ENCODE results near the gene WDR20. TPM values are rescaled to one million over a fixed set of nuclear protein-coding genes. Genes with fewer than 3 reads are reported as not detected.
A peak's percentile ranks its signal among the peaks of the same experiment; 100 is the strongest.
"Not testable (repeated sequence)": the region's sequence is repeated elsewhere in the genome, so short reads cannot be mapped to it uniquely, and the experiment has no call there.

WDR20 gene
- total RNA-seq, 1 experiment from 2014 or later: 33.0 TPM

- Mint-ChIP-seq H3K36me3 (ENCODE audit: insufficient read depth, unreplicated experiment) (peaks cover 6% of the 10 kb centered on the region), H3K9me3 (ENCODE audit: low read depth, unreplicated experiment) (no peaks in the 10 kb centered on the region), H3K27ac (ENCODE audit: unreplicated experiment) (no peak overlapping the region), H3K4me3 (ENCODE audit: low read depth, unreplicated experiment) (no peak overlapping the region), H3K4me1 (ENCODE audit: low read depth, unreplicated experiment) (no peaks in the 10 kb centered on the region), H3K27me3 (ENCODE audit: unreplicated experiment) (no peaks in the 10 kb centered on the region)
- CTCF ChIA-PET: interaction anchor here (2.3 kb wide), 1 partner anchor 78 kb away, joined by 8 read pairs; no protein-coding TSS in a partner anchor
- DNase-seq: no peak
- intact Hi-C loops (cut with micrococcal nuclease; ENCODE audit: unreplicated experiment): no loop called here
- no peak for TF ChIP-seq CTCF (IDR thresholded peaks at IDR 0.05; ENCODE audit: unreplicated experiment)
- BruUV-seq (replicated peaks): no TSS peak
Measured at GRCh38 chr14:102236026-102236425, 96.3 kb downstream of the WDR20 start.

- intact Hi-C loops (cut with micrococcal nuclease; ENCODE audit: unreplicated experiment): no loop called here
- Mint-ChIP-seq H3K9me3 (ENCODE audit: low read depth, unreplicated experiment) (no peaks in the 10 kb centered on the region), H3K27me3 (ENCODE audit: unreplicated experiment) (no peaks in the 10 kb centered on the region), H3K27ac (ENCODE audit: unreplicated experiment) (no peak overlapping the region), H3K36me3 (ENCODE audit: insufficient read depth, unreplicated experiment) (no peaks in the 10 kb centered on the region), H3K4me1 (ENCODE audit: low read depth, unreplicated experiment) (no peaks in the 10 kb centered on the region), H3K4me3 (ENCODE audit: low read depth, unreplicated experiment) (no peak overlapping the region)
- DNase-seq: no peak
- BruUV-seq (replicated peaks): no TSS peak
- no peak for TF ChIP-seq CTCF (IDR thresholded peaks at IDR 0.05; ENCODE audit: unreplicated experiment)
- CTCF ChIA-PET: no interaction called here
Measured at GRCh38 chr14:102238131-102238530, 98.4 kb downstream of the WDR20 start.

GRCh38 chr14:102238766-102239165, 99.1 kb downstream of the WDR20 start:
- intact Hi-C loops (cut with micrococcal nuclease; ENCODE audit: unreplicated experiment): no loop called here
- Mint-ChIP-seq H3K4me1 (ENCODE audit: low read depth, unreplicated experiment) (no peaks in the 10 kb centered on the region), H3K36me3 (ENCODE audit: insufficient read depth, unreplicated experiment) (no peaks in the 10 kb centered on the region), H3K27me3 (ENCODE audit: unreplicated experiment) (no peaks in the 10 kb centered on the region), H3K9me3 (ENCODE audit: low read depth, unreplicated experiment) (no peaks in the 10 kb centered on the region), H3K4me3 (ENCODE audit: low read depth, unreplicated experiment) (no peak overlapping the region), H3K27ac (ENCODE audit: unreplicated experiment) (no peak overlapping the region)
- TF ChIP-seq CTCF (IDR thresholded peaks at IDR 0.05; ENCODE audit: unreplicated experiment): no peak
- CTCF ChIA-PET: no interaction called here
- BruUV-seq (replicated peaks): no TSS peak
- DNase-seq: no peak

GRCh38 chr14:102239231-102239630, 99.5 kb downstream of the WDR20 start:
- CTCF ChIA-PET: no interaction called here
- no peaks in the 10 kb centered on the region for H3K27me3 Mint-ChIP-seq (ENCODE audit: unreplicated experiment)
- DNase-seq: no peak
- intact Hi-C loops (cut with micrococcal nuclease; ENCODE audit: unreplicated experiment): no loop called here
- H3K9me3 Mint-ChIP-seq (ENCODE audit: low read depth, unreplicated experiment): no peaks in the 10 kb centered on the region
- no peak overlapping the region for H3K27ac Mint-ChIP-seq (ENCODE audit: unreplicated experiment)
- no peaks in the 10 kb centered on the region for H3K4me1 Mint-ChIP-seq (ENCODE audit: low read depth, unreplicated experiment)
- no peak overlapping the region for H3K4me3 Mint-ChIP-seq (ENCODE audit: low read depth, unreplicated experiment)
- H3K36me3 Mint-ChIP-seq (ENCODE audit: insufficient read depth, unreplicated experiment): no peaks in the 10 kb centered on the region
- TF ChIP-seq CTCF (IDR thresholded peaks at IDR 0.05; ENCODE audit: unreplicated experiment): no peak
- BruUV-seq (replicated peaks): no TSS peak

GRCh38 chr14:102240481-102240880, 100.8 kb downstream of the WDR20 start:
- H3K27me3 Mint-ChIP-seq (ENCODE audit: unreplicated experiment); CTCF ChIA-PET; BruUV-seq (replicated peaks); DNase-seq; H3K4me1 Mint-ChIP-seq (ENCODE audit: low read depth, unreplicated experiment); H3K4me3 Mint-ChIP-seq (ENCODE audit: low read depth, unreplicated experiment); H3K36me3 Mint-ChIP-seq (ENCODE audit: insufficient read depth, unreplicated experiment); H3K9me3 Mint-ChIP-seq (ENCODE audit: low read depth, unreplicated experiment); intact Hi-C loops (cut with micrococcal nuclease; ENCODE audit: unreplicated experiment): not testable (repeated sequence)
- H3K27ac Mint-ChIP-seq (ENCODE audit: unreplicated experiment): peak overlapping the region; percentile 33

Measured in Calu3 (cell line).